K562 (cell line): ENCODE results near the gene RTBDN. TPM values are rescaled to one million over a fixed set of nuclear protein-coding genes. Genes with fewer than 3 reads are reported as not detected.
A peak's percentile ranks its signal among the peaks of the same experiment; 100 is the strongest.

ENCODE experiments used
- ADNP ChIP-seq: fragments of 200-800 bp; sonication (Bioruptor generic); IDR thresholded peaks from 2 replicates; pipeline ENCODE4 v1.6.1; 2016; ENCODE audit warnings: missing genetic modification characterization, missing compliant biosample characterization
- ATF1 ChIP-seq, 2 experiments: fragments of 450-650 bp in 1 of 2; IDR thresholded peaks; 2 replicates each; pipeline ENCODE4 v1.6.1; 2016; ENCODE audit warnings: missing compliant biosample characterization in 1 of 2, missing genetic modification characterization in 1 of 2
- KAT8 ChIP-seq: fragments of 450-650 bp; IDR thresholded peaks from 2 replicates; pipeline ENCODE4 v1.6.1; 2016; ENCODE audit warnings: low read depth, mild to moderate bottlenecking
- NR1H2 ChIP-seq: sonication (generic); formaldehyde crosslinking; IDR thresholded peaks from 2 replicates; pipeline ENCODE4 v1.4.0; 2020; ENCODE audit warnings: mild to moderate bottlenecking, missing genetic modification reagents
- SMAD4 ChIP-seq: fragments of 250-450 bp; sonication (Bioruptor Pico); conservative IDR thresholded peaks from 2 replicates; pipeline ENCODE4 v1.8.0; 2021; ENCODE audit warnings: inconsistent platforms, mild to moderate bottlenecking, moderate library complexity
- SMARCE1 ChIP-seq: fragments of 450-650 bp; IDR thresholded peaks from 2 replicates; pipeline ENCODE4 v1.7.1; 2016; ENCODE audit warnings: mild to moderate bottlenecking
- SMC3 ChIP-seq: conservative IDR thresholded peaks from 2 replicates; pipeline ENCODE4 v1.6.1; 2011; ENCODE audit warnings: low read depth, low read length, improper control_type of control experiment; ENCODE audit not compliant: insufficient read depth
- ZFX ChIP-seq: sonication (generic); formaldehyde crosslinking; IDR thresholded peaks from 2 replicates; pipeline ENCODE4 v1.8.0; 2022; ENCODE audit warnings: mild to moderate bottlenecking, missing genetic modification reagents, moderate library complexity
- ZNF589 ChIP-seq: fragments of 200-800 bp; sonication (Bioruptor generic); IDR thresholded peaks from 2 replicates; pipeline ENCODE4 v1.6.1; 2016; ENCODE audit warnings: low read depth, missing genetic modification characterization, missing compliant biosample characterization
- ZNF644 ChIP-seq: fragments of 200-800 bp; sonication (Bioruptor generic); IDR thresholded peaks from 2 replicates; pipeline ENCODE4 v1.6.1; 2016; ENCODE audit warnings: low read depth, missing genetic modification characterization, missing compliant biosample characterization
- polyA plus RNA-seq, 8 experiments: library from polyadenylated mRNA; depleted of rRNA in 4 of 8; stranded (reverse) in 5 of 8; unstranded in 3 of 8; fragments of >200 nt; fragmentation: Nextera tagmentation in 2 of 8; fragmentation: Illumina TruSeq in 1 of 8; extraction: Ambion mirVana in 2 of 8; extraction: Trizol in 1 of 8; gene quantifications; 2 replicates each; pipeline versions ENCODE4 v1.2.1 to v1.2.3, GENCODE V29; 2011 to 2014; ENCODE audit warnings: inconsistent platforms in 1 of 8, missing spikeins in 1 of 8
- total RNA-seq, 7 experiments: library from RNA; depleted of rRNA in 6 of 7; stranded (reverse); fragments of >200 nt in 6 of 7; fragmentation: Illumina TruSeq in 2 of 7; extraction: Trizol in 2 of 7; gene quantifications; 2 replicates each; pipeline versions ENCODE4 v1.2.1 to v1.2.3, GENCODE V29; 2011 to 2021; ENCODE audit warnings: low replicate concordance in 1 of 7
- TF ChIP-seq, protein P1 (sequence below), 2 experiments: fragments of 450-650 bp in 1 of 2; sonication (generic) in 1 of 2; formaldehyde crosslinking in 1 of 2; IDR thresholded peaks; 2 replicates each; pipeline versions ENCODE4 v1.7.1 to v1.9.0; 2016 to 2022; ENCODE audit warnings: inconsistent platforms in 1 of 2, mild to moderate bottlenecking in 1 of 2, missing genetic modification reagents in 1 of 2
- TF ChIP-seq, protein P2 (sequence below): fragments of 250-450 bp; sonication (Bioruptor Pico); IDR thresholded peaks from 2 replicates; pipeline ENCODE4 v1.4.0; 2020; ENCODE audit warnings: mild to moderate bottlenecking

The RTBDN gene
- total and polyA plus RNA-seq, 9 of the 15 experiments (the other 6 are each of a cell fraction or from before 2014, with no cell fraction given), result 0.20 to 2.3 (median 0.72) TPM; not detected in 1

GRCh38 chr19:12792051-12792852, 42.1 kb downstream of the RTBDN start (continued):
- TF ChIP-seq, protein P1, sequence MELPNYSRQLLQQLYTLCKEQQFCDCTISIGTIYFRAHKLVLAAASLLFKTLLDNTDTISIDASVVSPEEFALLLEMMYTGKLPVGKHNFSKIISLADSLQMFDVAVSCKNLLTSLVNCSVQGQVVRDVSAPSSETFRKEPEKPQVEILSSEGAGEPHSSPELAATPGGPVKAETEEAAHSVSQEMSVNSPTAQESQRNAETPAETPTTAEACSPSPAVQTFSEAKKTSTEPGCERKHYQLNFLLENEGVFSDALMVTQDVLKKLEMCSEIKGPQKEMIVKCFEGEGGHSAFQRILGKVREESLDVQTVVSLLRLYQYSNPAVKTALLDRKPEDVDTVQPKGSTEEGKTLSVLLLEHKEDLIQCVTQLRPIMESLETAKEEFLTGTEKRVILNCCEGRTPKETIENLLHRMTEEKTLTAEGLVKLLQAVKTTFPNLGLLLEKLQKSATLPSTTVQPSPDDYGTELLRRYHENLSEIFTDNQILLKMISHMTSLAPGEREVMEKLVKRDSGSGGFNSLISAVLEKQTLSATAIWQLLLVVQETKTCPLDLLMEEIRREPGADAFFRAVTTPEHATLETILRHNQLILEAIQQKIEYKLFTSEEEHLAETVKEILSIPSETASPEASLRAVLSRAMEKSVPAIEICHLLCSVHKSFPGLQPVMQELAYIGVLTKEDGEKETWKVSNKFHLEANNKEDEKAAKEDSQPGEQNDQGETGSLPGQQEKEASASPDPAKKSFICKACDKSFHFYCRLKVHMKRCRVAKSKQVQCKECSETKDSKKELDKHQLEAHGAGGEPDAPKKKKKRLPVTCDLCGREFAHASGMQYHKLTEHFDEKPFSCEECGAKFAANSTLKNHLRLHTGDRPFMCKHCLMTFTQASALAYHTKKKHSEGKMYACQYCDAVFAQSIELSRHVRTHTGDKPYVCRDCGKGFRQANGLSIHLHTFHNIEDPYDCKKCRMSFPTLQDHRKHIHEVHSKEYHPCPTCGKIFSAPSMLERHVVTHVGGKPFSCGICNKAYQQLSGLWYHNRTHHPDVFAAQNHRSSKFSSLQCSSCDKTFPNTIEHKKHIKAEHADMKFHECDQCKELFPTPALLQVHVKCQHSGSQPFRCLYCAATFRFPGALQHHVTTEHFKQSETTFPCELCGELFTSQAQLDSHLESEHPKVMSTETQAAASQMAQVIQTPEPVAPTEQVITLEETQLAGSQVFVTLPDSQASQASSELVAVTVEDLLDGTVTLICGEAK (IDR thresholded peaks at IDR 0.05), result peak; percentile 86
- TF ChIP-seq, protein P1 (CRISPR knock-in tag; IDR thresholded peaks at IDR 0.05), result no peak
- no peak for TF ChIP-seq SMAD4
- no peak for TF ChIP-seq ATF1 (CRISPR knock-in tag; IDR thresholded peaks at IDR 0.05)
- TF ChIP-seq ATF1 (tag; IDR thresholded peaks at IDR 0.05), result peak; percentile 55
- no peak for TF ChIP-seq ZNF644 (tag)
- no peak for TF ChIP-seq SMARCE1
- TF ChIP-seq, protein P2, sequence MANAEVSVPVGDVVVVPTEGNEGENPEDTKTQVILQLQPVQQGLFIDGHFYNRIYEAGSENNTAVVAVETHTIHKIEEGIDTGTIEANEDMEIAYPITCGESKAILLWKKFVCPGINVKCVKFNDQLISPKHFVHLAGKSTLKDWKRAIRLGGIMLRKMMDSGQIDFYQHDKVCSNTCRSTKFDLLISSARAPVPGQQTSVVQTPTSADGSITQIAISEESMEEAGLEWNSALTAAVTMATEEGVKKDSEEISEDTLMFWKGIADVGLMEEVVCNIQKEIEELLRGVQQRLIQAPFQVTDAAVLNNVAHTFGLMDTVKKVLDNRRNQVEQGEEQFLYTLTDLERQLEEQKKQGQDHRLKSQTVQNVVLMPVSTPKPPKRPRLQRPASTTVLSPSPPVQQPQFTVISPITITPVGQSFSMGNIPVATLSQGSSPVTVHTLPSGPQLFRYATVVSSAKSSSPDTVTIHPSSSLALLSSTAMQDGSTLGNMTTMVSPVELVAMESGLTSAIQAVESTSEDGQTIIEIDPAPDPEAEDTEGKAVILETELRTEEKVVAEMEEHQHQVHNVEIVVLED (CRISPR knock-in tag), result no peak
- TF ChIP-seq ZFX, result 0 out of 2 replicates have a peak, but pooled peaks have one; percentile 16
- TF ChIP-seq KAT8, result no peak
- TF ChIP-seq ZNF589 (CRISPR knock-in tag), result no peak
- TF ChIP-seq SMC3, result no peak
- no peak for TF ChIP-seq NR1H2 (CRISPR knock-in tag)
- TF ChIP-seq ADNP (tag), result no peak
